Heart left ventricle (tissue), 13 donors: ENCODE results near the gene TSPAN31.

ENCODE experiments used
- CTCF ChIP-seq, 12 donors: fragments of 200-600 bp; sonication (generic) in 4 of 12; IDR thresholded peaks; one replicate each; pipeline versions ENCODE4 v1.5.0 to v1.8.0; 2018 to 2022; ENCODE audit warnings: antibody characterized with exemption in 12 of 12, mild to moderate bottlenecking in 5 of 12
- POLR2A ChIP-seq, 2 donors: fragments of 450-650 bp; IDR thresholded peaks; one replicate each; pipeline ENCODE4 v1.6.1; 2017; ENCODE audit warnings: antibody characterized with exemption in 2 of 2, mild to moderate bottlenecking in 2 of 2, moderate library complexity in 2 of 2
- donor health status: ischemic (EF 13 %, LVEDD 7.1; RV severe dilation, severe dysfunction).
- donor health status: DM: no; HTN: yes; CAD: no.
- donor health status: DM: no; HTN: no; CAD: no.
- donor health status: ischemic (EF 25% LVEDD 6.9; RV normal size, moderate dysfunction).
- donor health status: ischemic (EF 25% LVEDD 5.7; RV mildly dilated, moderate dysfunction).
- donor health status: ischemic (EF 35%, LVEDD 5.7; RV mildly dilated, moderate dysfunction).
- donor health status: nonischemic (EF 11% LVEDD 7.7; RV severe dilation, severe dysfunction).
- donor health status: DM: yes; HTN: yes; CAD: no.
- donor health status: PGD.
- donor health status: ischemic (EF 29% LVEDD 5.4; RV normal size, mild dysfunction).
- donor health status: nonischemic (EF 23%, LVEDD 6.1; RV moderate dilation, normal function).

GRCh38 chr12:57795354-57795753, 50.5 kb downstream of the TSPAN31 start:
- TF ChIP-seq CTCF (IDR thresholded peaks at IDR 0.05) (no peak), POLR2A (IDR thresholded peaks at IDR 0.05) (no peak)
